NCI-H1092 (cell line): ENCODE data around the gene EXOC4.

Experiments
- DNase-seq: peaks from one replicate; lab custom pipeline; 2025; lab: John Stamatoyannopoulos, UW

The EXOC4 gene

DNA sequence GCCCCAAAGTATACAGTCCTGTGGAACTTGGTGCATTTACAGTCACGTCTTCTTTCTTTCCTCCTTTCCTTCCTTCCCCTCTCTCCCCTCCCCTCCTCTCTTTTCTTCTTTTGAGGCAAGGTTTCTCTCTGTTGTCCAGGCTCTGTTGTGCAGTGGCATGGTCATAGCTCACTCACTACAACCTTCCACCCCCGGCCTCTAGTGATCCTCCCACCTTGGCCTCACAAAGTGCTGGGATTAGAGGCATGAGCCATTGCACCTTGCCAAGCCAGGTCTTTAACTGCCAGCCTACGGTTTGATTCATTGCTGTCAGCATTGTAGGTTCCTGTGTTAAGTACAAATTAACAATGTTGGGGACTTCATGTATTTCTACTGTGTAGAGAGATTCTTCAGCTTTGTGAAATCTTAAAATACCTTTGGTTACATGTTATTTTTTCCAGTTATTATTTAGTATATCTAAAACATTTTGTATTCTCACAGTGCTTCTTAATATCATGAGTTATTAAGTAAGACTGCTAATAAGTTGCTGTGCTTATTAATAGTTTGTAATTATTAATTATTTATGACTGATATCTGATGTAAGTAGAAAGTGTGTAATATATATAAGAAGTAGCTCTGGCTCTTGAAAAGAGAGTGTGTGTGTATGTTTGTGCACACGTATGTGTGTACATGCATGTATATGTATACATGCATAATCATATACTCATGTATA is 320.8 kb downstream of the EXOC4 start:
- no peak for DNase-seq

DNA sequence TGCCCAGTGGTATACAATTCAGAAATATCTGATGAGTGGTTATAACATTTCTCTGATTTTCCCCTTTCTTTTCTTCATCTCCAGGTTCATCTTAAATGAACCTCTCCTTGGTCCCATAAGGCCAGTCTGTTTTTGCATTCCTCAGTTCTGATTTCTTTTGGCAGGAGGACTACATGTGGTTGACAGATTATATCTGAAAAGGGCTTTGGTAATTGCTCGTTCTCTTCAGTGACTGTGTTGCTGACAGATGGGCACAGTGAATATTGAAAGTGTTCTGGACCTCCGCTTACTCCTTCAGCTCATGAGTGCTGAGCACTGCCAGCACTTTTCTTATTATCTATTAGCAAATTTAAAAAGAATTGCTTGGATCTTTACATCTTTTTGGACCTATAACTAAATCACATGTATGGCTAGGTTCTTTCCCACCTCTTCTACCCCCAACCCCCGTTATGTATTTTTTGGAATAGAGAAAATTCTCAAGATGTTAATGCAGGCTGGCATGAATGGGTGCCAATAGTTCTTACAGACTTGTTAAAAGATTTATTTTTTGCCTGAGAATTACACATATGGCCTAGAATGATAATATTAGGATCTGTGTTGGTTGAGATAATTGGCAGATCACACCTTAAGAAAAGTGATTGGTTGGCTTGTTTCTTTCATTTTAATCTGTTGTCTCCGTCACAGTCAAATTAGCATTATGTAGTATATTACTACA is 323.0 kb downstream of the EXOC4 start:
- no peak for DNase-seq

DNA sequence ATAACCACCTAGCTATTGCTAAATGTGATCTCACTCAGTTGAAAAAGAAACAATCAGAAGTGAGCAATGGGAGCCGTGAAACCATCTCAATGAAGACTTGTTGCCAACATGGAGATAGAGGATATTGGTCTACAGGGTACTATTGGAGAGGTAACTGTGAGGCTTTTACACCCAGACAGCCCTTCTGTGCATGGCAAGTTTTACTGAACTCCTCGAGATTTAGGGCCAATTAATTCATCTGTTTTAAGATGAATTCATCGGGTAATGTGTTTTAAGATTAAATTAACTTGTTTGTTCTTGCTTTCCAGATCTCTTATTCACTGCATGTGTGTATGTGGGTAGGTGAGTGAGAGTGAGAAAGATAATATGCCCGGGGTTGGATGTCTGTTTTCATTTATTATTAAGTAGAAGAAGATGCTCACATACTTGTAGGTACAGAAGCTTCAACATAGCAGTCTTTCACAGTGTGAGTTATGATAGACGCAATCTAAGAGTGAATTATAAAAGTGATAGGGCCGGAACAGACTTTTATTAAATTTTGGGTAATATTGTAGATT is 323.8 kb downstream of the EXOC4 start:
- no peak for DNase-seq

DNA sequence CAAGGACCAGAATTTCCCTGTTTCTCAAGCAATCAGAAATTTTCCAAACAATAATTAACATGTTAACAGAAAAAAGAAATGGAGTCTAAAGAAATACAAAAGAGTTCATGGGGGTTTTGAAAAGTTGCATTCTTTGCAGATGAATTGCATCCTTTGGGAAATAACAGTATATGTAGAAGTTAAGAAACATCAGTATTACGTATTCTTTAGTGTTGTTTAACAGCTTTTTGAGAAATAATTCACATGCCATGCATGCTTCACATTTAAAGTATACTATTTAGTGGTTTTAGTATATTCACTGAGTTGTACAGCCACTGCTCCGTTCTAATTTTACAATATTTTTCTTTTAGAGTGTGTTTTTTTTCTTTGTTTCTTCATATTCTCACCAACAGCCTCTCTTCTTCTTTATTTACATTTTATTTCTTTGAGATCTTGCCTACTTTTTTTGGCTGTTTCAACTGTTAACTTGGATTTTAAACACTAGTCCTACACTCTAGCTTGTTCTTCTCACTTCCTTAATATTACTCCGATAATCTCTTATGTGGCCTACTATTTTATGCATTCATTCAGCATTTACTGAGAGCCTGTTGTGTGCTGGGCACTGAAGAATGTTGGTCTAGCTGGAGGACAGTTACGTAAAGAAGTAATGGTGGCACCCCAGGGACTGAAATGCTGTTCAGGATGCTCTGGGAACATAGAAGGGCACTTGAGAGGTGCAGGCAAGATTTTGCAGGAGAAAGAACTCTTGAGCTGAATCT is 330.1 kb downstream of the EXOC4 start:
- DNase-seq = no peak

DNA sequence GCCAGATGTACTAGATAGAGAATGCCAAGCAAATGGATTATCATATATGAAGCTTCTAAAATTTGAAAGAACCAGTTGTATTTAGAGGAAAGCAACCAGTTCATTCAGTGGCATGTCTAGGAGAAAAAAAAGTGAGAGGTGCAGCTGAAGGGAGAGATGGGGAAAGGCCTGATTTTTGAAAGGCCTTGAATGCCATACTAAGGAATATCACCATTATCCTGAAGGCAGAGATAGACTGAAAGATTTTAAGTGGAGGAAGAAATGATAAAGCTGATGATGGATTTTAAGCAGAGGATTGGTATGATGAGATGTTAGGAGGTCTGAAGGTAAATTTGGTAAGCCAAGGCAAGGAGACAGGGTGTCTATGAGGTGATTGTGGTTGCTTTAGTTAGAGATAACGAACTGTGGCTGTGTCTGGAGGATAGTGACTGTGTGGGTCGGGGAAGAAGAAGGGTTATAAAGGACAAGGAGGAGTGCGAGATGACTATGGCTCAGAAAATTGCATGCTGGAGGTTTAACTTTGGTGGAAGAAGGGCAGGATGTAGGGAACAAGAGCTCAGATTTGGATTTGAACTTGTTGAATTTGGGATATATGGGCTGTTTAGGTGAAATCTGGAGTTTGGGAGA is 330.8 kb downstream of the EXOC4 start:
- no peak for DNase-seq

DNA sequence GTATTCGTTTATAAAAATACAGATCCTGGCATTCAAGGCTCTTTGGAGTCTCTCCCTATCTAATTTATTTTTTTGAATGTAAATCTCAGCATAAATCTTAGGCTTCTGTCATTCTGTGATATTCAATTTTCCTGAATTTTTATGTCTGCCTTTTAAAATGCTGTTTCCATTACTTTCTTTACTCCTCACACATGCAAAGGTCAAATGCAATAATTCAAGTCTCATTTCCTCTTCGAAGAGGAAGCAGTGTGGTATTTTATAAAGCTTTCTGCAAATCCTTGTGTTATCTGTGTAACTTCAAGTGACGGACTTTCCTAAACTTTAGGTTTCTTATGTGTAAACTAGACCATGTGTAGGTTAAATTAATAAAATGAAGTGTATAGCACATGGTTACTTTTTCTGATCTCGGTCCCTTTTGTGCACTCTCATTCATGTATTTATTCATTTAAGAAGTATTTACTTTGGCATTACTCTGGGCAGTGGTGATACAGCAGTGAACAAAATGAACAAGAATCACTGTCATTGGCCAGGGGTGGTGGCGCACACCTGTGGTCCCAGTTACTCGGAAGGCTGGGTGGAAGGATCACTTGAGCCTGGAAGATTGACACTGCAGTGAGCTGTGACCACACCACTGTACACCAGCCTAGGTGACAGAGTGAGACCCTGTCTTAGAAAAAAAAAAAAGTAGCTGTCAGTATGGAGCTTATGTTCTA is 332.2 kb downstream of the EXOC4 start:
- DNase-seq = no peak

DNA sequence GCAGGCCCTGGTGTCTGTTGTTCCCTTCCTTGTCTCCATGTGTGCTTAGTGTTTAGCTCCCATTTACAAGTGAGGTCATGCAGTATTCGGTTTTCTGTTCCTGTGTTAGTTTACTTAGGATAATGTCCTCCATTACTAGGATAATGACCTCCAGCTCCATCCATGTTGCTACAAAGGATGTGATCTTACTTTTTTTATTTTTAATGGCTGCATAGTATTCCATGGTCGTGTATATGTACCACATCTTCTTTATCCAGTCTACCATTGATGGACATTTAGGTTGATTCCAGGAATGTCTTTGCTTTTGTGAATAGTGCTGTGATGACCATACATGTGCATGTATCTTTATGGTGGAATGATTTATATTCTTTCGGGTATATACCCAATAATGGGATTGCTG is 333.4 kb downstream of the EXOC4 start:
- DNase-seq = no peak

DNA sequence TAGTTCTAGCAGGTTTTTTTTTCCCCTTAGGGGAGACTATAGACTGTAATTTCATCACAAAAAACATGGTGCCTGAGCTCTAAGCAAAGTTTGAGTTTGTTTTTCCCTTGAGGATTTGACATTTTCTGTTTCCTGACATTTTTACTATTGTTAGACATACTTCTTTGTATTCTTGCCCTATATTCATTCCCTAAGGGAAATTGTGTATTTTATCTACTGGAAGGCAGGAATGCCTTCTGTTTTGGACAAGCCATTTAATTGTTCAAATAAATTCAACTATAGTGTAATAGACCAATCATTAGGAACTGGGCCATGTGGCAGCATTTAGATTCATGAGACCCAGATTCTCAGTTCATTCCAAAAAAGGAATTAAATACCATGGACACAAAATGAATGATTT is 335.0 kb downstream of the EXOC4 start:
- no peak for DNase-seq

DNA sequence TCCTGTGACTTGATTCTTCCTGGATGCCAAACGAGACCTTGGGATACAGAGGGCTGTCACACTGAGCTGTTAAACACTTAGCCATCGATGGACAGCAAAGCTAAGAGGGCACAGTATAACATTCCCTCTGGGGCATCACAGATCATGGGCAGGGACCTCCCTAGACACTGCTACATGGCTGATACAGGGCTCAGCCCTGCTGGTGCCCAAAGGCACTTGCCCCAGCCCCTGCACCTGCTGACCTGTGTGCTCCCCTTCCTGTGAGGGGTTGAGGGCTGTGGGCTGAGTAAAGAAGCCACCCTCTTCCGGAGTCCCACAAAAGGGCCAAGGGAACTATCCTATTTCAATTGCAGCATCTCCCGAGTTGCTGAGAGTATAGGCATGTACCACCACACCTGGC is 337.9 kb downstream of the EXOC4 start:
- DNase-seq = no peak

DNA sequence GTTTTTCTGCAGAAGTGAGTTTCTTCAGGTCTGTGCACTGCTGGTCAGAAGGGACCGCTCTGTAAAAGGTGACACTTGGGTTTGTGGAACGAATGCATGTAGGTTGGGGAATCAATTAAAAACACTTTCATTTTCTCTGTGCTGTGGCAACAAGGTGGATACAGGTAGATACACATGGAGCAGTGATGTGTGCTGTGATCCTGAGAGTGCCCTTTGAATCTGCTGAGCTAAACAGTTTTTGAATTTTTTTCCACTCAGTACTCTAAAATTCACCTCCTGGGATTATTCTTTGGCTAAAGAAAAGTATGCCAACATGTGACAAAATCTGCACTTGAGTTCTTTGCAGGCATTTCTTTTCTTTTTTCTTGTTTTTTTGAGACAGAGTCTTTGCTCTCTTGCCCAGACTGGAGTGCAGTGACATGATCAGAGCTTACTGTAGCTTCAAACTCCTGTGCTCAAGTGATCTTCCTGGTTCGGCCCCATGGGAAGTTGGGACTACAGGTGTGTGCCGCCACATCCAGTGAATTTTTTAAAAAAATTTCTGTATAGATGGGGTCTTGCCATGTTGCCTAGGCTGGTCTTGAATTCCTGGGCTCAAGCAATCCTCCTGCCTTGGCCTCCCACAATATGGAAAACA is 338.9 kb downstream of the EXOC4 start:
- DNase-seq = no peak

DNA sequence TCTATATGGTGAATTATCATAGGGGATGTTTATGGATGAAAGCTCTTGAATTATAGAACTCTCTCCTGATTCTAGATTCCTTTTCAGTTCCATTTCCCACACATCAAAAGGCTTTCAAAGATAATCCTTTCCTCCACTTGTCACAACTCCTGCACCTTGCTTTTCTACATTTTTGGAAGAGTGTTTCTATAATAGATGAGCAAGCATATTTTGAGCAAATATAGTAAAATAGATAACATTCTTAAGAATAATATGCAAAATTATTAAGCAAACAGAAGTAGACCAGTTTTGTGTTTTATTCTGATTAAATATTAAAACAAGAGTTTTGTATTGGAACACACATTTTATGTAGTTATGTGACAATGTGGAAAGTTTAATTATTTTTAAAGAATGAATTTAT is 340.7 kb downstream of the EXOC4 start:
- no peak for DNase-seq

DNA sequence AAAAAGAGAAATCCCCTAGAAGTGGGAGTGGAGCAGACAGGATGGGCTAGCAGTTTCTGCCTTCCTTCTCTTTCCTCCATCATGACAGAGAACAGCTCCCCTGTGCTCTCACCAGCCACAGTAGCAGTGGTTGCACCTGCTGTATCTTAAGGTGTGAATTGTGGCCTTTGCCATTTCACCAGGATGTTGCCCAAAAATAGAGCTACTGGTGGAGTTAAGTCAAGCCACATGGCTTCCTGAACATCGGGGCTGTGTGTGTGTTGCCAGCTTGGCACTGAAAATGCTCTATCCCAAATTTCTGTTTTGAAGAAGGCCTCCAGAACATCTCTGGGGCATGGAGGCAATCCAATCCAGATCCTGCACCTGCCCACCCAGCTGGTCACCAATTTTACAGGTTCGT is 348.7 kb downstream of the EXOC4 start:
- DNase-seq = no peak

DNA sequence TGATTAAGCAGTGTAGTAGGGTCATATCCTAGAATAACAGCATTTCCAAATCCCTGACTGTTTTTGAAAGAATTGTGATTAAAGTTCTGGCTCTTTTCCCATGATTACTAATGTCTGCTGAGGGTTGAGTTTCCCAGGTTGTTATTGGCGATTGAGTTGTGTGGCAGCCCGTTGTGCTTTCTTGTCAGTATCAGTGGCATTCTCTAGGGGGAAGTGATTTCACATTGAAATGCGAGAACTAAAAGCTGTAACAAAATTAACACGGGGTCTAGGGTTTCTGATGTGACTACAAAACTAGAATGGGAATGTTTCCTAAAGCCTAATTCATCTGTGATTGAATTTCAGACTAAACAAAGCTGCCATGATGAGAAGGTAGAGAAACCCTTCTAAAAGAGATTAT is 349.4 kb downstream of the EXOC4 start:
- no peak for DNase-seq

DNA sequence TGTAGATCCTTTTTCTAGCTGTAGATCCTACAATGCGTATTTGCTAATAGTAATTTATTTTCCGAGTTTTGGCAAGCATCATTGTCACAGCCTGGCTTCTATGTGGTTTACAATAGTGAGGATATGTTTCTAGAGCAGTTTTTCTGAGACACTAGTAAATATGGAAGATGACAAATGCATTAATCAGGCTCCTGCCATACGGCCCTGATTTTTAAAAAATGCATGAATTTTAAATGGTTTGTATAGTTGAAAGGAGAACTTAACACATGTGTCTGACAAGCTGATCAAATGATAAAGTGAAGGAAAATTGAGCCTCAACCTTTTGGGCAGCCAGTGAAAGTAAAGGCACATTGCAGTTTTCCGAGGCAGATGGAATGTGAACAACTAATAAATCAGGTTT is 354.1 kb downstream of the EXOC4 start:
- no peak for DNase-seq

DNA sequence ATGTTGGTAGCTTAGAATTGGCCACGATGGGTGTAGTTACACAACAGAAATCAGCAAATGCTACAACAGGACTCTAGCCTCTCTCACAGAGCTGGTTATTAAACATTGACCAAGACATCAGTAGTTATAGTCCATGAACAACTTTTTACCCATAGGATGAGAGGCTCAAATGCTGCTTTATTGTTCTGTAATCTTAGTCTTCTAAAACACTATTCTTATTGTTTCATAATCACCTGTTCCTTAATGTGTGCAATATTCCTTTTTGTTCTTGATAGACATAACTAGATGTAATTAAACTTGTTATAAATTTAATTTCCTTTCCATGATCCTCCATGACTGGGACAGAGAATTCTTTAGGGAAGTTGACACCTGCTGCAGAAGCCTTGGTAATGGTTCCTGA is 356.9 kb downstream of the EXOC4 start:
- no peak for DNase-seq

DNA sequence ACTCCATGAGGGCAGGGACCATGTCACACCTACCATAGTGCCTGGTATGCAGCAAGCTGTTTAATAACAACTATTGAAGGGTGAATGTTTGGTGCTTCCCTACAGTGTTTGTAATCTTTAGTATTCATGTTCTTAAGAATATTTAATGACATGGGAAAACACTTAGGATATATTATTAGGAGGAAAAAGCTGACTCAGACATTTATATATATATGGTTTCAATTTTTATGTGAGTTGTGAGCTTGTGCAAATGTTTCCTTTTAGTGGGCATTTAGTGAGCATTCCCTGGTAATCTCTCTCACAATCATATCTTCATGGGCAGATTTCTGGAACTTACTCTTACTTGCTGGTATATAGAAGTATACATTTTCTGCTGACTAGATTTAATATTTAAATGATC is 359.1 kb downstream of the EXOC4 start:
- DNase-seq = no peak

DNA sequence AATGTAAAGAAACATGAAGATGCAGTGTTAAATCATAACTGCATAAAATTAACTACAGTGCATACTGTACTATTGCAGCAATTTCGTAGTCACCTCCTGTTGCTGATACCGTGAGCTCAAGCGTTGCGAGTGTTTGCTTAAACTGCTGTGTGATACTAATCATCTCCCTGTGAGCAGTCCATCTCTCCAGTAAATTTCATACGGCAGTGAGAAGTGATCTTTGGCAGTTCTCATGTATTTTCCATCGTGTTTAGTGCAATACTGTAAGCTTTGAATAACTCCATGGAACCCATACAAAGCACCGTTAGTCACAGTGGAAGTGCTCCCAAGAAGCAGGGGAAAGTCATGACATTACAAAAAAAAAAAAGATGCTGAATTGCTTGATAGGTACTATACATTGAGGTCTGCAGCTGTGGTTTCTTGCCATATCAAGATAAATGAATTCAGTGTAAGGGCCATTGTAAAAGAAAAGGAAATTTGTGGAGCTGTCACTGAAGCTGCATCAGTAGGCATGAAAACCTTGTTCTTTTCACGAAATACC is 360.4 kb downstream of the EXOC4 start:
- no peak for DNase-seq

DNA sequence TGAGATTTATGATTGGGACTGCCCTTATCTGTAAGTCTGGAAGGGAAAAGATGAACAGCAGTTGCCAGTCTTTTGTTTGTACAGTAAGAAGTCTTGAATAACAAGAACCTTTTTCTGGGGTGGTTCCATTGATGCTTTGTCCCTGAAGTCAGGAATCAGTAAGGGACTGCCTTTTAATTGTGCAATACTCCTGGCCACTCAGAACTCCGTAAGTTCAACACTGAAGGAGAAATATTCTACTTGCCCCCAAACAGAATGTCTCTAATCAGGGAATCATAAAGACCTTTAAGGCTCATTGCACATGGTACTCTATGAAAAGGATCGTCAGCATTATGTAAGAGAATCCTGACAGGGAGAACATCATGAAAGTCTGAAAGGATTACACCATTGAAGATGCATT is 361.4 kb downstream of the EXOC4 start:
- no peak for DNase-seq

DNA sequence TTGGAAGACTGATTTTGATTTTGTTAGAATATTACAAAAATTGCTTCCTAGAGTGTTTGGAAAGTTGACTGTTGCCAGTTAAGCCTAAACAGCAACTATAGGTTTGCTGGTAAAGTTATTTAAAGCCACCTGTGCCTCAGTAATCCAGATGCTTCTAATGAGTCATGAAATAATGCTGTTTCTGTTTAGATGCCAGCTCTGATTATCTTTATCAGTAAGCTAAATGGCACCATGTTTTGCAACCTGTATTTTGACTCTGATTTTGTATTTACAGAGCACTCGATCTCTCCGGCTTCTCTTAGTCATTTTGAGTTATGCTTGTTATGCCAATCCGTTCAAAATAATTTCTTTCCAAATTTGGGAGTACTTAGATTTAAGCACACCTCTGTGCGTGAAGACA is 366.1 kb downstream of the EXOC4 start:
- DNase-seq = no peak

DNA sequence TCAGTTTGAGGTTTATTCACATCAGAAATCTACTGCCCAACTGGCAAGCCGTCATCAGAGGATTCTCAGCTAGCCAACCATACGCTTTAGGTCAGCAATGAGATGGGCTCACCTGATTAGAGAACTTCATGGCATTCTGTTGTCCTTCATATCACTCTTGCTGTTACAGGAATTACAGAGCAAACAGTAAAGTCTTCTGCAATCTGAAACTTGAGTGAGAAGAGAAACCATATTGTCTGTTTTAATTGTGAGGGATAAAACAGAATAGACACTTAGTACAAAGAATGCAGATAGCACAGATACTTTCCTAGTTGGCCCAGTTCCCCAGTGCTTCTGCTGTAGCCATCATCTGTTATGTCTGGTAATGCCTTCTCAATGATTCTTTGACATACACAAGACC is 366.6 kb downstream of the EXOC4 start:
- no peak for DNase-seq

DNA sequence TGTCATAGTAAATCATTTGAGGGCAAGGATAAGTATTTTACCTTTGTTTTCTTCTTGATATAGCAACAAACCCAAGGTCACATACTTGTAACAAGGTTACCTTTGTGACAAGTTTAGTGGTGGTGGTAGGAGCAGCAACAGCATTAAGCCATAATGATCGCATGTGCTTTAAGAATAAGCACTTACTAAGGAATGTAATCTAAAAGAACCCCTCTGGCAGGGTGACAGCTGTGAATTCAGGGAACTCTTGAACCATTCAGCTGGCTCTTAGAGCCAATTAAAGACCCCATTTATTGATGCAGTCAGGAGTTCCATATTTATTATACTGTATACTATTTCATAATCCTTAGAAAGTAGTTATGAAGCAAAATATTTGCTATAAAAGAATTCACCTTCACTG is 370.8 kb downstream of the EXOC4 start:
- no peak for DNase-seq
